HCT116 (cell line): Measurements from ENCODE around the gene KCNK13. TPM values are rescaled to one million over a fixed set of nuclear protein-coding genes. Genes with fewer than 3 reads are reported as not detected.

ENCODE experiments used
- ATAC-seq: fragments of 200-7000 bp; cut with Tn5 transposase; 2 replicates; pipeline ENCODE4 v1.9.1; 2020; ENCODE audit warnings: mild to moderate bottlenecking, moderate library complexity
- BruUV-seq: library from RNA; stranded (reverse); fragments of 400-500 nt; replicated peaks from 2 replicates; lab custom pipeline; 2021; lab: Mats Ljungman, UMichigan
- CTCF ChIA-PET: fragments of 300-600 bp; sonication (Branson Sonifier 250); formaldehyde crosslinking; loops from one replicate; lab custom pipeline; 2021; ENCODE audit warnings: antibody characterized with exemption; lab: Charles Lee
- POLR2A ChIA-PET: fragments of 300-600, 350-600 bp; sonication (Branson Sonifier 250); formaldehyde crosslinking; loops from one replicate; lab custom pipeline; 2021; ENCODE audit warnings: antibody characterized with exemption; lab: Charles Lee
- RAD21 ChIA-PET, 2 experiments: fragments of 300-600 bp; sonication (Branson Sonifier 250); formaldehyde crosslinking; loops; one replicate each; lab custom pipeline; 2023; ENCODE audit warnings: low total read pairs in 2 of 2; ENCODE audit not compliant: uncharacterized antibody in 2 of 2, unreplicated experiment in 2 of 2, low non-redundant PET in 1 of 2; lab: Charles Lee
- DNase-seq: peaks from one replicate; pipeline ENCODE4 v3.0.0-alpha.2; 2010; ENCODE audit warnings: low read depth, low spot score
- H2AFZ ChIP-seq: fragments of 200-600 bp; shearing (Covaris generic), sonication (generic); 2 replicates; pipeline ENCODE4 v1.6.1; 2017; ENCODE audit warnings: low read depth, mixed run types, mixed read lengths, antibody characterized with exemption, low read length; ENCODE audit not compliant: poor library complexity, severe bottlenecking
- H3K27ac ChIP-seq: 2 replicates; pipeline ENCODE4 v1.5.1; 2012; ENCODE audit warnings: low read depth, low read length
- H3K27me3 ChIP-seq: fragments of 200-600 bp; sonication (generic); 2 replicates; pipeline ENCODE4 v1.6.1; 2016; ENCODE audit warnings: mixed run types, low read length, mixed read lengths; ENCODE audit not compliant: insufficient read depth
- H3K36me3 ChIP-seq, 2 experiments: fragments of 200-500 bp in 1 of 2; fragments of 200-600 bp in 1 of 2; sonication (Bioruptor generic) in 1 of 2; sonication (generic) in 1 of 2; 2 replicates each; pipeline versions ENCODE4 v1.5.1 to v1.6.1; 2014 to 2016; ENCODE audit warnings: low read length in 2 of 2, inconsistent platforms in 1 of 2, mixed read lengths in 1 of 2, mixed run types in 1 of 2; ENCODE audit not compliant: insufficient read depth in 2 of 2, control insufficient read depth in 1 of 2
- H3K4me1 ChIP-seq, 2 experiments: fragments of 200-600 bp in 1 of 2; sonication (generic) in 1 of 2; 2 replicates each; pipeline versions ENCODE4 v1.5.1 to v1.6.1; 2012 to 2017; ENCODE audit warnings: low read length in 2 of 2, inconsistent platforms in 1 of 2, mild to moderate bottlenecking in 1 of 2, mixed read lengths in 1 of 2, mixed run types in 1 of 2, moderate library complexity in 1 of 2; ENCODE audit not compliant: insufficient read depth in 2 of 2, control insufficient read depth in 1 of 2
- H3K4me2 ChIP-seq: fragments of 200-600 bp; sonication (generic); 2 replicates; pipeline ENCODE4 v1.6.1; 2017; ENCODE audit warnings: mixed run types, low read length, mixed read lengths
- H3K4me3 ChIP-seq, 2 experiments: fragments of 200-600 bp in 1 of 2; sonication (generic) in 1 of 2; replicated peaks in 1 of 2; 2 replicates each; pipeline ENCODE4 v1.5.1; 2011 to 2016; ENCODE audit warnings: low read length in 2 of 2, control low read depth in 1 of 2, low read depth in 1 of 2, mild to moderate bottlenecking in 1 of 2, mixed read lengths in 1 of 2, mixed run types in 1 of 2
- H3K79me2 ChIP-seq: fragments of 200-600 bp; sonication (generic); 2 replicates; pipeline ENCODE4 v1.6.1; 2017; ENCODE audit warnings: mild to moderate bottlenecking, mixed run types, low read length, moderate library complexity, mixed read lengths; ENCODE audit not compliant: insufficient read depth
- H3K9ac ChIP-seq: fragments of 200-600 bp; sonication (generic); 2 replicates; pipeline ENCODE4 v1.6.1; 2016; ENCODE audit warnings: low read length, mixed read lengths
- H3K9me2 ChIP-seq: fragments of 200-600 bp; sonication (generic), shearing (Covaris generic); 2 replicates; pipeline ENCODE4 v1.6.1; 2017; ENCODE audit warnings: mixed run types, mild to moderate bottlenecking, moderate library complexity; ENCODE audit not compliant: insufficient read depth
- H3K9me3 ChIP-seq, 2 experiments: fragments of 200-500 bp in 1 of 2; fragments of 200-600 bp in 1 of 2; sonication (Bioruptor generic) in 1 of 2; sonication (generic) in 1 of 2; 2 replicates each; pipeline ENCODE4 v1.6.1; 2014 to 2017; ENCODE audit warnings: low read length in 2 of 2, mixed read lengths in 2 of 2, inconsistent platforms in 1 of 2, low read depth in 1 of 2, mild to moderate bottlenecking in 1 of 2, mixed run types in 1 of 2, moderate library complexity in 1 of 2; ENCODE audit not compliant: control insufficient read depth in 1 of 2, insufficient read depth in 1 of 2
- H4K20me1 ChIP-seq: fragments of 200-600 bp; sonication (generic), shearing (Covaris generic); 2 replicates; pipeline ENCODE4 v1.6.1; 2017; ENCODE audit warnings: mixed run types, mild to moderate bottlenecking, moderate library complexity; ENCODE audit not compliant: insufficient read depth
- CEBPB ChIP-seq: IDR thresholded peaks from 2 replicates; pipeline ENCODE4 v1.6.1; 2012; ENCODE audit warnings: low read depth
- EGR1 ChIP-seq: IDR thresholded peaks from 2 replicates; pipeline ENCODE4 v1.6.1; 2012; ENCODE audit warnings: low read depth
- ELF1 ChIP-seq: IDR thresholded peaks from 2 replicates; pipeline ENCODE4 v1.6.1; 2012; ENCODE audit warnings: low read depth, borderline replicate concordance
- EZH2 ChIP-seq: fragments of 200-600 bp; sonication (generic); IDR thresholded peaks from 2 replicates; pipeline ENCODE4 v1.6.1; 2017; ENCODE audit warnings: antibody characterized with exemption, mixed run types
- JUND ChIP-seq: IDR thresholded peaks from 2 replicates; pipeline ENCODE4 v1.6.1; 2012
- POLR2AphosphoS5 ChIP-seq: IDR thresholded peaks from 2 replicates; pipeline ENCODE4 v1.6.1; 2011; ENCODE audit warnings: mild to moderate bottlenecking, low read depth, low read length, moderate library complexity
- RAD21 ChIP-seq: IDR thresholded peaks from 2 replicates; pipeline ENCODE4 v1.6.1; 2012; ENCODE audit warnings: low read depth, mild to moderate bottlenecking
- REST ChIP-seq: IDR thresholded peaks from 2 replicates; pipeline ENCODE4 v1.6.1; 2012; ENCODE audit warnings: low read depth
- SIN3A ChIP-seq: IDR thresholded peaks from 2 replicates; pipeline ENCODE4 v1.6.1; 2012; ENCODE audit warnings: low read depth
- SP1 ChIP-seq: IDR thresholded peaks from 2 replicates; pipeline ENCODE4 v1.6.1; 2012; ENCODE audit warnings: low read depth
- ZFX ChIP-seq: fragments of 450-650 bp; IDR thresholded peaks from 2 replicates; pipeline ENCODE4 v1.6.1; 2017
- intact Hi-C: fragments of 100-400 bp; cut with micrococcal nuclease; formaldehyde crosslinking; loops from 2 replicates; pipeline ENCODE4 v1.10.0; 2022
- total RNA-seq: library from RNA; stranded (reverse); gene quantifications from one replicate; pipeline ENCODE4 v1.2.1, GENCODE V29; 2021; ENCODE audit not compliant: unreplicated experiment

The KCNK13 gene
- total RNA-seq, 1 experiment from 2014 or later, result 2.2 TPM

GRCh38 chr14:90153429-90153828, 91.6 kb downstream of the KCNK13 start:
- ChIA-PET POLR2A (no interaction called here), RAD21 (no interaction called here), CTCF (no interaction called here)
- Histone ChIP-seq H3K27ac (no peak overlapping the region), H3K9ac (no peak overlapping the region), H3K9me3 (peaks cover 0 to 7% of the 10 kb centered on the region in 2 experiments; a peak in 1 of 4 replicates), H4K20me1 (no peaks in the 10 kb centered on the region), H3K4me3 (no peak overlapping the region), H2AFZ (no peak overlapping the region), H3K79me2 (no peaks in the 10 kb centered on the region), H3K4me2 (no peak overlapping the region), H3K4me1 (no peaks in the 10 kb centered on the region), H3K9me2 (no peaks in the 10 kb centered on the region), H3K36me3 (no peaks in the 10 kb centered on the region), H3K27me3 (no peaks in the 10 kb centered on the region)
- TF ChIP-seq POLR2AphosphoS5 (no peak), SP1 (no peak), ZFX (no peak), SIN3A (no peak), EZH2 (no peak), EGR1 (no peak), REST (no peak), JUND (no peak), CEBPB (no peak), RAD21 (no peak), ELF1 (no peak)
- ATAC-seq (no peak), DNase-seq (no peak)
- intact Hi-C loops, result no loop called here
- BruUV-seq, result no TSS peak
